ENCODE results near the gene GNB4. TPM values are rescaled to one million over a fixed set of nuclear protein-coding genes. Genes with fewer than 3 reads are reported as not detected.

GNB4 gene
- total and polyA plus RNA-seq, 2 of the 8 experiments (the other 6 are each of a cell fraction or from before 2014, with no cell fraction given): 13.4 to 29.2 TPM

DNA sequence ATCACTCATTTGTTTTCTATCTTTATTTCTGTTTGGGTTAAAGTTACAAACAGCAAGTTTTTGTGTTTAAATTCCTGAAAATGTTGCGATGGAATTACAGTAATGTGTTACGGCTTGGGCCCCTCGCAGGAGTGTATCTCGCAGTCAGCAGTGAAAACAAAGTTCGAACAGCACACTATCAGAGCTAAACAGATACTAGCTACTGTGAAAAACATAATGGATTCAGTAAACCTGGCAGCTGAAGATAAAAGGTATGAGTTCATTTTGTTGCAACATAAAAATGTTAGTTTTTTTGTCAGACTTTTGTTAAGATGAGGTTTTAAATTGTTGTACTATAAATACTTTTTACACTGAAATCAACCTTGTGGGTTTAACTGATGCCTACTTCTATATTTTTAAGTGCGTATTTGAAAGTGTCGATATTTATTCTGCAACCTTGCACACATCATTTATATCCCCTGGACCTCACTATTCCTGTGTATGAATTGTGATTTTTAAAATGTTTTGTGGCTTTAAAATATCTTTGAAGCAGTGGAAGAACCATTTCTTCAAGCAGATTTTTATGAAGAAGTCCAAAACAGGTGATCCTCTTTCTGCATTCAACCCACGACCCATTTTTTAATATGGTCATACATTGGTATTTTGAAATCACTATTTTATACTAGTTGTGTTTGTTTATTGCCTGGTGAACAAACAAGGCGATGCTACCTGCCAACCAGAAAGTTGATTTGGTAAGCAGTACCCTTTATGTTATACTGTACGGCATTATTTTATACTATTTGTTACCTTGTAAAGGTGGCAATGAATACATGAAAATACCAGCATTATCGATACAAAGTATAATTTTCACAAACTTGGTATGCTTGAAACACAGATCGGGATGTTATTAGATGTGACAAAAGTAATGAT lies 75.9 kb downstream of the GNB4 start (continued):
- TF ChIP-seq, protein P1, sequence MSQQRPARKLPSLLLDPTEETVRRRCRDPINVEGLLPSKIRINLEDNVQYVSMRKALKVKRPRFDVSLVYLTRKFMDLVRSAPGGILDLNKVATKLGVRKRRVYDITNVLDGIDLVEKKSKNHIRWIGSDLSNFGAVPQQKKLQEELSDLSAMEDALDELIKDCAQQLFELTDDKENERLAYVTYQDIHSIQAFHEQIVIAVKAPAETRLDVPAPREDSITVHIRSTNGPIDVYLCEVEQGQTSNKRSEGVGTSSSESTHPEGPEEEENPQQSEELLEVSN (IDR thresholded peaks at IDR 0.05): no peak
- TF ChIP-seq GTF2F1 (IDR thresholded peaks at IDR 0.05; ENCODE audit: borderline replicate concordance, low read depth, low read length) (no peak), TAF7 (optimal IDR thresholded peaks at IDR 0.05; ENCODE audit: borderline replicate concordance, low read depth, low read length) (no peak), SP2 (IDR thresholded peaks at IDR 0.05; ENCODE audit: low read length) (no peak), EP300 (IDR thresholded peaks at IDR 0.05; ENCODE audit: borderline replicate concordance in 1 of 2, low read depth in 2 of 2, low read length in 2 of 2) (no peak), YY1 (IDR thresholded peaks at IDR 0.05; ENCODE audit: low read depth, low read length) (no peak), GABPA (IDR thresholded peaks at IDR 0.05; ENCODE audit: borderline replicate concordance, insufficient read depth, low read length) (no peak)

Data from H1 (cell line).